ENCODE measurements around the gene PMVK.

- TF ChIP-seq TAF1 (IDR thresholded peaks at IDR 0.05; ENCODE audit: borderline replicate concordance, low read depth, low read length), result peak; percentile 52; the same call in 1 of the 2 replicates
- TF ChIP-seq POLR2A (IDR thresholded peaks at IDR 0.05; ENCODE audit: low read depth, low read length), result peak; percentile 91
Measured at GRCh38 chr1:154936555-154937084, at the start of gene PMVK.
